Inferior parietal cortex (tissue), 1 donor: ENCODE results near the gene ZDHHC18.
"Not testable (repeated sequence)": the region's sequence is repeated elsewhere in the genome, so short reads cannot be mapped to it uniquely, and the experiment has no call there.

Experiments used
- DNase-seq: peaks from one replicate; pipeline ENCODE4 v3.0.0-alpha.2; 2016; ENCODE audit errors: extremely low spot score

ZDHHC18 gene

DNA sequence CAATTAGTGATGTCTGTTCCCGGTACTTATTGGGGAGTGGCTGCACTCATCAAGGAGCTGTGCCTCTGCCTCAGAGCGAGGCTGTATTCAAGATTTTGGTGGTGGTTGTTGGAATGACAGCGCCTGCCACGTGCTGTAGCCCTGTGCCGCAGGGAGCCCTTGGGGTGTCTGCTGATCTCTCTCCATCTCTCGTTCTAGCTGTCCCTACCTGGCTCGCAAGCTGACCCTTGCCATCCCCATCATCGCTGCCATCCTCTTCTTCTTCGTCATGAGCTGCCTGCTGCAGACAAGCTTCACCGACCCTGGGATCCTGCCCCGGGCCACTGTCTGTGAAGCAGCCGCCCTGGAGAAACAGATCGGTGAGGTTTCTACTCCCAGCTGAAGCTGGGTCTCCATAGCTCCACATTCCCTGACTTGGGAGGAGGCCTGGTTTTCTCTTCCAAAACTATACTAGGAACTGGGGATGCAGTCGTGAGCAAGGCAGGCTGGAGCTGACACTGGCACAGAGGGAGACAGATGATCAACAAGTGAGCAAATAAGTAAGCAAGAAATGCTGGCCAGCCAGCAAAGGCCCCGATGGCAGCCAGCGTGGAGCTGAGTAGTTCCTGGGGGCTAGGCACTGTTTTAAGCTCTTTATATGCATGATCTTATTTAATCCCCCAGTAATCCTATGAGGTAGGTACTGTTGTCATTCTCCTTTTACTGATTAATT, 5.9 kb downstream of the ZDHHC18 start:
- DNase-seq, result no peak

DNA sequence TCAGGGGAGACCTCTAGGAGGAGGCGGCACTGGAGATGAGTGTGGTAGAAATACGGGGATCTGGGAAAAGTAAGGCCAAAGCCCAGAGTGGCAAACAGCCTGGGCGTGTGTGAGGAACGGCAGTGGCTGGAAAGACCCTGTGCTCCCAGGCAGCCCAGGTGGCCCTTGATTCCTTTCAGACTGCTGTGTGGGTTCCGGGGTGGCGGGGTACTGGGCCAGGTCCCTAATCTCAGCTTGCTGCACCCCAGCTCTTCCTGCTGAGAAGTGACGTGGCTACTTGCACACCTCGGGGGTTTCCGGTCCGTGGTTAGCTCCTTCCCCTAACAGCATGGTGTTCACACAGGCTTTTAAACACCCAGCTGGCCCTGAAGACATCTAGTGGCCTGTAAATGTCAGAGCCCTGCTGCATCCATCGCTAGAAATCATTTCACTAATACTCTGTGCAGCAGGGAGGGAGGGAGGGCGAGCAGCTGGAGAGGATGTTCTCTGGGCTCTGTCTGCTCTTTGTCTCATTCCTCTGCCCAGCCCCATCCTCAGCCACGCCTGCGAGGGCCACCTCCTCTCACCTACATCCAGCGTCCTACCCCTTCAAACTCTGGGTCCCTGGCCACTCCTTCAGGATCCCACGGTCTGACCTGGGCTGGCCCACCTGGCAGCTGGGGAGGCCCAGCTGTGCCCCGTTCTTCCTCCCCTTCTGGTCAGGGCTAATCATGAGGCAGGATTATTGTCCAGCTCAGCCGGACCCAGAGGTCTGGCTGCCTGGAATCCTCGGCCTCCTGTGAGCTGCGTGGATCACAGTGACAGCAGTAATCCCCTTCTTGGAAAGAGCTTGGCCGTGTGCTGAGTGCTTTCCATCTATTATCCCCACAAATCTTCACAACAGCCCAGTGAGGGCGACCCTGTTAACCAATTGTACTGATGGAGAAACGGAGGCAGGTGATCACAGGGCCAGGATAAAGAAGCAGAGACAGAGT, 7.2 kb downstream of the ZDHHC18 start:
- no peak for DNase-seq

DNA sequence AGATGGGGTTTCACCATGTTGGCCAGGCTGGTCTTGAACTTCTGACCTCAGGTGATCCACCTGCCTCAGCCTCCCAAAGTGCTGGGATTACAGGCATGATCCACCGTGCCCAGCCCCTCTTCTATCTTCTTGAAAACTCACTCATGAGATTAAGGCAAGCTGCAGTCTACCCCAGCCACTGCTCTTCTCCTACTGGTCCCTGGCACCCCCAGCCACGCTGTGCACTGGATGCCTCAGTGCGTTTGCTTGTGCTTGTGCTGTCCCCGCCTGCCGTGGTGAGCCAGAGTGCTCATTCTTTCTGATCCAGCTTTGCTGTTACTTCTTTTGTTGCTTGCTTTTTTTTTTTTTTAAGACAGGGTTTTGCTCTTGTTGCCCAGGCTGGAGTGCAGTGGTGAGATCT, 11.2 kb downstream of the ZDHHC18 start:
- DNase-seq, result not testable (repeated sequence)

DNA sequence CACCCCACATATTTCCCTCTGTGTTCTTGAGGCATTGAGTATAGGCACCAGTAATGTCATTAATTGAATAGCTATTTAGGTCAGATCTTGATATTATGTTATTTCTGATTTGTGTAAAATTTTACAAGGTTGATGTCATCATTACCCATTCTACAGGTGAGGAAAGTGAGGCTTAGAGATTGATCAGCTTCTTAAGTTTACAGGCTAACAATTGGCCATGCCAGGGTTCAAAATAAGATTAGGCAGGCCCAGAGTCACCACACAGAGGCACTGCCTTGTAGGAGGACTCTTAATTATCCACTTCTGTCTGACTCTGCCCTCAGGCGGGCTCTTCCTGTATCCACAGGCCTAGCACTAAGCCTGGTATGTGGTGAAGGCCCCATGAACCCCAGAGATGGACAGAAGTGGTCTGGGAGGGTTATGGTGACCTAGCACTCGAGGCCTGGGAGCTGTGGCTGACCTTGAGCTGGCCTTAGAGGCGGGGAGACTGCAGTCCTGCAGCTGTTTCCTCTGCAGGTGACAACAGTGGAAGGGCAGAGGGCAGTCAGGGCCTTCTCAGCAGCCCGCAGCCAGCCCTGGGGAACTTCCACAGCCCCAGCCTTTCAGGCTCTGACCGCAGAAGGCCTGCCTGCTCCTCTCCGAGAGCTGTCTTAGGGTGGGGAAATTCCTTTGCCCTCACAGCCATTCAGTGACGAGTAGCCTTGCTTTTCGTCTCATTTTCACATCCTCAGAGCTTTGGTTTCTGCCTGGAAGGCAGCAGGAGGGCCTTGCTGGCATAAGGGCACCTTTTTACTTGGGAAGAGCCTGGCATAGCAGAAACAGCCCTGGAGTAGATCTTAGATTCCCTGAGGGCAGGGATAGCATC, 12.2 kb downstream of the ZDHHC18 start:
- DNase-seq, result no peak

DNA sequence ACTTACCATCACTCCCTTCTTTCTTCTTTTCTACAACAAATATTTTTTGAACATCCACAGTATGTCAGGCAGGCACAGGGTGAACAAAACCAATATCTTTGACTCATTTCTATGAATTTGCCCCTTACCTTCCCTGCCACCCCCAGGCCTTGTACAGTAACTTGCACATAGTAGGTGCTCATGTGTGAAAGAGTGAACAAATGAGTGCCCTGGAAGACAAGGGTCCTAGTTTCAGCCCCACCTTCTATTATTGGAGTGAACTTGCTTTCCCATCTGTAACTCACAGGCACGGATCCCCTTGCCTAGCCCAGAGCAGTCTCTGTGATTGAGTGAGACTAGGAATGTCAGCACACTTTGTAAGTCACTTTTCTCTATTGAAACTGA, 12.8 kb downstream of the ZDHHC18 start:
- DNase-seq, result no peak

DNA sequence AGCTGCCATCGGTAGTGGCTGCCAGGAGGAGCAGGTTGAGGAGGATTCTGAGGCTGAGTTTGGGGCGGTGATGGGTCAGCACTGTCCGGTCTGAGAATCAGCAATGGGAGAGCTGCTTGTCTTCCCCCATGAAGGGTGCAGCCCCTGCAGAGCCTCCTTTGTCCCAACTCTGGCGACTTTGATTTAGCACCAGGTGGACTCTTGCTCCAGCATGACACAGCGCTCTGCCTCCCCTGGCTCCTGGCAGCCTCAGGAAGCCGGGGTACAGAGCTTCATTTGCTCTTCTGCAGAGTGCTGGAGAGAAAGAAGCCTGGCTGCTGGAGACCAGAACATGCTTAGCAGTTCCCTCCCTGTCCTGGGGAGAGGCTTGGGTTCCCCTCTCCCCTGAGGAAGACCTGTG, 13.3 kb downstream of the ZDHHC18 start:
- no peak for DNase-seq

DNA sequence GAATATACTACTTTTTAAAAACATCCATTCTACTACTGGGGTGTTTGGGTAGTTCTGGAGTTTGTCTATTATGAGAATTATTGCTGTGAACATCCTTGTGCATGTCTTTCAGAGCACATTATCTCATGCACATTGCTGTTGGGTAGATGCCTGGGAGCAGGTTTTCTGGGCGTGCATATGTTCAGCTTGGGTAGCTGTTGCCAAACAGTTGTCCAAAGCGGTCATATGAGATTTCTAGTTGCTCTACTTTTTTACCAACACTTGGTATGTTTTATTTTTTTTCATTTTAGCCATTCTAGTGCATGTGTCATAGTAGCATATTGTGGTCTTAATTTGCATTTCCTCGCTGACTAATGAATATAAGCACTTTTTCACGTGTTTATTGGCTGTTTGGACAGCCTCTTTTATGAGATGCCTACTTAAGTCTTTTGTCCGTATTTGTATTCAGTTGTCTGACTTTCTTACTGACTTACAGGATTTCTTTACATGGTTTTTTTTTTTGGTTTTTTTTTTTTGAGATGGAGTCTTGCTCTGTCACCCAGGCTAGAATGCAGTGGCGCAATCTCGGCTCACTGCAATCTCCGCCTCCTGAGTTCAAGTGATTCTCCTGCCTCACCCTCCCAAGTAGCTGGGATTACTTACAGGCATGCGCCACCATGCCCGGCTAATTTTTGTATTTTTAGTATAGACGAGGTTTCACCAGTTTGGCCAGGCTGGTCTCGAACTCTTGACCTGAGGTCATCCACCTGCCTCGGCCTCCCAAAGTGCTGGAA, 18.1 kb downstream of the ZDHHC18 start:
- DNase-seq, result no peak

DNA sequence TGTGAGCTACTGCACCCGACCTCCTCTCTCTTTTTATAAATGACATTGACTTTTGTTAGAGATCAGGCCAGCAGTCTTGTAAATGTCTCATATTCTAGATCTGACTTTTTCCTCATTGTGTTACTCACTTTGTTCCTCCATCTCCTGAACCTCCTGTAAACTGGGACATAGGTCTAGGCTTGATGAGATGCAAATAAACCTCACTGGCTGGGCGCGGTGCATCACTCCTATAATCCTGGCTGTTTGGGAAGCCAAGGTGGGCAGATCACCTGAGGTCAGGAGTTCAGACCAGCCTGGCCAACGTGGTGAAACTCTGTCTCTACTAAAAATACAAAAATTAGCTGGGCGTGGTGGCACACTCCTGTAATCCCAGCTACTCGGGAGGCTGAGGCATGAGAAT, 21.3 kb downstream of the ZDHHC18 start:
- DNase-seq, result not testable (repeated sequence)

DNA sequence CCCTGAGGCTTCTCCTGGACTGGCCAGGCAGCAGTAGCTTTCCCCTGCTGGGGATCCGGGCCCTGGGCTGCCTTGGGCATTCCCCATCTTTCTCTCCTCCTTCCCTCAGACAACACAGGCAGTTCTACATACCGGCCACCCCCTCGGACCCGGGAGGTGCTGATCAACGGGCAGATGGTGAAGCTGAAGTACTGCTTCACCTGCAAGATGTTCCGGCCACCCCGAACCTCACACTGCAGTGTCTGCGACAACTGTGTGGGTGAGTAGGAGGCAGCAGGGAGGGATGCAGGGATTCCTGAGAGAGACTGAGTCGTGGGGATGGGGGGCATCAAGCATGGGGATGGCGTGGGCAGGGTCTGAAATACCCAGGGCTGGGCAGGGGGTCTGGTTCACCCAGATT, 22.0 kb downstream of the ZDHHC18 start:
- DNase-seq, result no peak

DNA sequence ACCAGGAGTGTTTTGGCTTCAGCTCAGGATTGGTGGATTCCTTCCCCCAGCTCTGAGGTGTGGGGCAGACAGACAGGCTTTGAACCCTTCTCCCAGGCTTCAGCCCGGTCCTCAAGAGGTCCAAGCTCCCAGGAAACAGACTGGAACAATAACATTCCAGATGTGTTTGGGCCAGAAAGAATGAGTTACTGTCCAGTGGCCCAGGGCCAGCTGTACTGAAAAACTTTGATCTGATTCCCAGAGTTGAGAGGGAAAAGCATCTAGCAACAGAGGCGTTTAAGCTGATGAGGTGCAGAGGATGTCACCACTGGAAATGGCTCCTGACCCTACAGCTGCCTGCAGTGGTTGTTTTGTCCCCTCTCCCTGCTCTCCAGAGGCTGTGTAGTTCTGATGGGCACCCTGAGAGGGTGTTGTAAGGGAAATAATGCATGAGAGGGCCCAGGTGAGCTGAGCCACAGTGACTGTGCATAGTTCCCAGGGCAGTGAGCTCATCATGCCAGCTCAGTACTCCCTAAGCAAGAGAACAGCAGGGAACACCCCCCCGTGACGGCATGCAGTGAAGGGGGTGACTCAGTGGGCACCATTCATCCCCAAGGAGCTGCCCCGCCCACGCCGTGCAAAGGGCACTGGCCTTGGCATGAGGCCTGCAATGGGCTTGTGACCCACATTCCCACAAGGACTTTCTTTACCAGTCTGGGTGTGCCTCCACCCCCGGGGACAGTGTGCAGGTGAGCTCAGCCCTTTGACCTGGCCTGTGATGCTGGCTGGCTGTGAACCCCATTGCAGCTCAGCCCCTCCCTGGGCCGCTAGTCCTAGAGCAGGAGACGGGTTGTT, 22.7 kb downstream of the ZDHHC18 start:
- DNase-seq, result no peak

DNA sequence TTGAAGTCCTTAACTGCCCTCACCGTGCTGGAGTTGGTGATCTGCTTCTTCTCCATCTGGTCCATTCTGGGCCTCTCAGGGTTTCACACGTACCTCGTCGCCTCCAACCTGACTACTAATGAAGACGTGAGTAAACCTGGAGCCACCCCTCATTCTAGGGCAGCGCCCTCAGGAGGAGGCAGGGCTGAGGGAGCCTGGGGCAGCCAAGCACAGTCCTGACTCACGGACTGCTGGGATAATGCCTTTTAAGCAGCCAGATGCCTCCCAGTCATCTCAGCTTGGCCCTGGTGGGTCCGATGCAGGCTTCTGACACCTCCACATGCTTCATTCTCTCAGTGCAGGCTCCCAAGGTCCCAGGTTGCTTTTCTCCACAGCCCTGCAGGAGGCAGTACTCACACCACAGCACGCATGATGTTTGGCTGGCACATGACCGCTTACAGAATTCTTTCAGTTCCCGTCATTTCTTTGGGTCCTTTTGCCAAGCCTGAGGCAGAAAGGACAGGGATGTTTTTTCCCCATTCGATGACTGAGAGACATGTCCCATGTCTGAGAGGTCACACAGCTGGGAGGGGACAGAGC, 24.7 kb downstream of the ZDHHC18 start:
- no peak for DNase-seq

DNA sequence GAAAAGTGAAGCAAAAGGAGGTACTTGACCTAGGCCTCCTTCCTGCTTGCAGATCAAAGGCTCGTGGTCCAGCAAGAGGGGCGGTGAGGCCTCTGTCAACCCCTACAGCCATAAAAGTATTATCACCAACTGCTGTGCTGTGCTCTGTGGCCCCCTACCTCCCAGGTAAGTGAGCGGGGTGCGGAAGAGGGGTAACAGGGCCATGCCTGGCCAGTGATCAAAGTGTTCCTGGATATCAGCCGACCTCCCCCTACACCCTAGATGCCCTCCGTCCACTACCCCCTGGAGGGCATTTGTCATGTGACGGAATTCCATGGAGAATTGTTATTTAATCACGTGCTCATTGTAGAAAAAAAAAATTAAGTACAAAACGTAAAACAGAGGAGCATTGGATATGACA, 26.2 kb downstream of the ZDHHC18 start:
- DNase-seq, result no peak

DNA sequence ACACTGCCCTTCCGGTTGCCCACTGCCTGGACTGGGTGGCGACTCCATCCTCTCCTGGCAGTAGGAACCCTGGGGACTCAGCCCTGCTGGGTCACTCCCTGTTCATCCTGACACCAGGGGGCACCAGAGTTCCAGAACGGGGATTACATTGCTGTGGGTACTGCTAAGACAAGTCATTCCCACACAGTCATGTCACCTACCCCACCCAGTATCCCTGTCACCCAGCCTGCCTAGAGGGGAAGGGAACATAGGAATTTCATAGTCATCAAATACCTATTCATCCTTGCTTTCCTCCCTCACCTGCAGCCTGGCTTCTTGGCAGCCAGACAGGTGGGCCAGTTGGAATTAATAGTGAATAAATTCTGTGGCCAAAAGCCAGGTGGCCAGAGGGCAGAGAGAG, 26.7 kb downstream of the ZDHHC18 start:
- DNase-seq, result peak; percentile 79

DNA sequence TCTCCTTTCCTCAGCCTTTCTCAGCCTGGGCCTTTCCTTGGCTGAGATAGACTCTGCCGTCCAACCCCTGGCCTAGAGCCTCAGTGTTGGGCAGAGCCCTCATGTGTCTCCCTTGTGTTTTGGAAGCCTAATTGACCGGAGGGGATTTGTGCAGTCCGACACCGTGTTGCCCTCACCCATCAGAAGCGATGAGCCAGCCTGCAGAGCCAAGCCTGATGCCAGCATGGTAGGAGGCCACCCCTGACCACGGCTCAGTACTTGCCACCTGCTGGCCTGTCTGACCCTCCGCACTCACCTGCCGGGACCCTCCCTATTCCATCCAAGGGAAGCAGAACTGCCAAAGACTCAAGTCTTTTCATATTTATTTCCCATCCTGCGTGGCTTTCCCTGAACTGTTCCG, 27.1 kb downstream of the ZDHHC18 start:
- no peak for DNase-seq

DNA sequence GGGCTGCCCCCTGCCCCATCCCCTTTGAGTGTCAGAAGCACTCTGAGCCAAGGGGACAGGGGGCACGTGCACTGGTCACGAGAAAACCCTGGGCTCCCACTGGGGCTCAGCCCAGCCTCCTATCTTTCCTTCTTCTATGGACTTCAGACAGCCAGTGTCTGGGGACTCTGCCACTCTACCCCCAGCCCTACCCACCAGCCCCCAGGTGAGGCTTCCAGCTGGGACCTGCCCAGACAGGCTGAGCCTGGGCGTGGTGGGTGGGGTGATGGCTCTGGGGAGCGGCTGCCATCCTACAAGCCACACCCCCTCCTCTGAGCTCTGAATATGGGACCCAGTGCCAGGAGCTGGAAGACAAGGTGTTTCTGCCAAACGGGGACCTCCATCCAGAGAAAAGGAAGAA, 28.4 kb downstream of the ZDHHC18 start:
- no peak for DNase-seq

DNA sequence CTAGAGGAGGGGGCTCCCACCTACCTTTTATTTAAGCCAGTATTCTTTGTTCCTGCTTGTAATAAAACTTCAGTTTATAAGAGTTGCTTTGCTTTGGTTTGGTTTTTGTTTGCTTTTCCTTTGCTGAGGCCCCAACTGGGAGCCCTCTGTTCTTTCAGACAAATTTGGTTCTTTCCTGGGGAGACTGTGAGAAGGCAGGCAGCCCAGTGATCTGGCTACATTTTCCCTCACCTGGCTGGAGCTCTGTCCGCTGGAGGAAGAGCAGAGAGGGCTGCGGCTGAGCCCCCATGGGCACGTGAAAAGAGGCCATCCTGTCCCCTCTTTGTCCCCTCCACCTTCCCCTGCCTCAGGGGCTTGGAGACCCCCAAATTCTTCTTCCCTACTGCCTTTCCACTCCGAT, 29.1 kb downstream of the ZDHHC18 start:
- no peak for DNase-seq

DNA sequence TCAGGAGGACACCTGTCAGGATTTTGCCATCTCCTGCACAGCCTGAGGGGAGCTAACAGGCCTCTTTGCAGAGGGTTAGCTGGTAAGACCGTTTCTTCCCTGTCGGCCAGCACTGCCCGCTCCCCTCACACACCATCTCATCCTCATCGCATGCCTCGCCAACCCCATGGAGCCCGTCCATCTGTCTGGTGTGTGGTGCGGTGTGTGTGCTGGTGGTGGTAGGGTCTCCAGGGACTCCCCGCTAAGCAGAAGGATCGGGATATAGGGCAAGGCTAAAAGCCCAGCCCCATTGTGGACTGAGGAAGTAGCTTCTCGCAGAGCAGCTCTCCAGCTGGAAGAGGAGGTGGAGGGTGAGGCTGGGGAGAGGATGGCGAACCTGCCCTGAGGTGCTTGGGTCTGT, 29.7 kb downstream of the ZDHHC18 start:
- no peak for DNase-seq

DNA sequence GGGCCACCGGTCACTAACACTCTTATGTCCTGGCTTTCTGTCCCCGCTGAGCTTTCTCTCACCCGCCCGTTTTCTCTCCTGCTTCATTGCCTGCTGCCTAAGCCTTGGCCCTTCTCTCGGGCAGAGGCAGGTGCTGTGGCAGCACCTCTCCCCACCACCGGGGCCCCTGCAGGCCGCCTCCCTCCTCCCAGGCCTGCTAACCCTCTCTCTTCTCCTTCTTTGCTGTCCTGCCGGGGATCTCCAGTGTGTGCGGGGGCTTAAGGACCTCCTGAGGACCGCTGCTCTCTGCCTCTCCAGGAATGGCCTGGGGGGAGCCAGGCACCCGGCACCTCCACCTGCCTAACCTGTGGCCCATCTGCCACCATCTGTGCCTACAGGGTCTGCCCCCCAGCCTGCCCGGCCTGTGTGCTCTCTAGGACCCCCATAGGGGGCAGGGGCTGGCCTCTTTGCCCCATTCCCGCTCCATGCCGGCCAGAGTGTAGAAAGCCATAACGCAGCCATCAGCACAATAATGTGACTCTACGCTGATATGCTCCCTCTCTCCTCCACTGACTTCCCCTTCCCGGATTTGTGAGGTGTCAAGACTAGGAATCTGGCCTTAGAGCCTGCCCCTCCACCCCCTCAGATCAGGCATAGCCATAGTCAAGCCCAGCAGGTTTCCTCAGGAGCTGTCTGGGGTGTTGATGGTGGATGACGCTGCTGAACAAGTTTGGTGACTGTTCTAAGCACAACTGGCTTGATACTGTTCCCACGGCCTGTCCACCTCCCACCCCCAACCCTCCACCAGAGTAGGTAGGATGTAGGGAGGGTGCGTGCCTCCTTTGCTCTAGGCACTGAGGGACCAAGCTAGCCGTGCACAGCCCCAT, 30.3 kb downstream of the ZDHHC18 start:
- no peak for DNase-seq

DNA sequence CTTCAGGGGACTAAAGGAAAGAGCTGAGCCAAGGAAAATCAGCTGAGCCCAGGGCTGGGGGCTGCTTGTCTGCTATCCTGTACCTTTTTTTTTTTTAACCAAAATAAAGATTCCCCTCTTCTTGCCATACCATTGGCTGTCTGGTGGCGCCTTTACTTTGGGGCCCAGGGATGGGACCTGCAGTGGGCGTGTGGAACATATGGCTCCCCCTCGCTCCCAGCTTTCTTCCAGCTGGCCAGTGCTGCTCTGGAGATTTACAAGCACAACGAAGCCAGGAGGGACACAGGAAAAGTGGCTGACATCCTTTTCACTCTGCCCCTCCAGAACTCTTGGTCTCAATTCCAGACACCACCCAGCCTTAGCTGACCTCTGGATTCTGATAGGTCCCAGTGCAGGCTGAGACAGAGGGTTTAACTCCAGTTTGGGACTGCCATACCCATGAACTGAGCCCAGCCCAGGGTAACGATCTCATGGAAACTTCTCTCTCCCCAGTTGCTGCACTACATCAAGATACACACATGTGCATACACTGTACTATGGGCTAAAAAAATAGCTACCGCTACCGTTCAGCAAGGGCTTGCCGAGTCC, 31.1 kb downstream of the ZDHHC18 start:
- no peak for DNase-seq
